HEK293T (cell line): ENCODE results near the gene UGGT2.

ENCODE experiments used
- CTCF ChIA-PET: fragments of 350-600 bp; formaldehyde crosslinking; extraction: SDS; loops from one replicate; lab custom pipeline; 2021; ENCODE audit warnings: antibody characterized with exemption, inconsistent platforms; lab: Yijun Ruan, JAX
- POLR2A ChIA-PET: fragments of 350-600 bp; formaldehyde crosslinking; extraction: SDS; loops from one replicate; lab custom pipeline; 2020; ENCODE audit warnings: antibody characterized with exemption, inconsistent platforms; lab: Yijun Ruan, JAX
- DNase-seq: peaks from one replicate; pipeline ENCODE4 v3.0.0; 2012; ENCODE audit warnings: mixed read lengths; ENCODE audit errors: extremely low spot score
- ARNT ChIP-seq: fragments of 450-650 bp; IDR thresholded peaks from 2 replicates; pipeline ENCODE4 v1.6.1; 2017; ENCODE audit warnings: mild to moderate bottlenecking
- BHLHE40 ChIP-seq: fragments of 450-650 bp; IDR thresholded peaks from 2 replicates; pipeline ENCODE4 v1.6.1; 2016; ENCODE audit warnings: mild to moderate bottlenecking, moderate library complexity, borderline replicate concordance
- CTBP1 ChIP-seq: fragments of 450-650 bp; IDR thresholded peaks from 2 replicates; pipeline ENCODE4 v1.6.1; 2016; ENCODE audit warnings: borderline replicate concordance
- ELF4 ChIP-seq: fragments of 450-650 bp; IDR thresholded peaks from 2 replicates; pipeline ENCODE4 v1.6.1; 2017; ENCODE audit warnings: antibody characterized with exemption
- FOXA1 ChIP-seq: fragments of 450-650 bp; IDR thresholded peaks from 2 replicates; pipeline ENCODE4 v1.6.1; 2016; ENCODE audit warnings: mild to moderate bottlenecking
- FOXK2 ChIP-seq: fragments of 450-650 bp; IDR thresholded peaks from 2 replicates; pipeline ENCODE4 v1.6.1; 2016; ENCODE audit warnings: mild to moderate bottlenecking
- FOXM1 ChIP-seq: fragments of 450-650 bp; IDR thresholded peaks from 2 replicates; pipeline ENCODE4 v1.6.1; 2017; ENCODE audit warnings: mild to moderate bottlenecking, borderline replicate concordance
- HDGF ChIP-seq: fragments of 450-650 bp; IDR thresholded peaks from 2 replicates; pipeline ENCODE4 v1.6.1; 2017; ENCODE audit warnings: antibody characterized with exemption, borderline replicate concordance
- L3MBTL2 ChIP-seq: fragments of 450-650 bp; conservative IDR thresholded peaks from 2 replicates; pipeline ENCODE4 v1.6.1; 2016; ENCODE audit warnings: mild to moderate bottlenecking
- LEF1 ChIP-seq: fragments of 450-650 bp; IDR thresholded peaks from 2 replicates; pipeline ENCODE4 v1.6.1; 2017; ENCODE audit warnings: mild to moderate bottlenecking, borderline replicate concordance
- NFRKB ChIP-seq: fragments of 450-650 bp; IDR thresholded peaks from 2 replicates; pipeline ENCODE4 v1.6.1; 2016; ENCODE audit warnings: mild to moderate bottlenecking, moderate library complexity
- PKNOX1 ChIP-seq: fragments of 450-650 bp; IDR thresholded peaks from 2 replicates; pipeline ENCODE4 v1.6.1; 2016
- SP1 ChIP-seq: fragments of 450-650 bp; IDR thresholded peaks from 2 replicates; pipeline ENCODE4 v1.6.1; 2017
- SUZ12 ChIP-seq: fragments of 450-650 bp; IDR thresholded peaks from 2 replicates; pipeline ENCODE4 v1.6.1; 2016; ENCODE audit warnings: mild to moderate bottlenecking
- TARDBP ChIP-seq: fragments of 450-650 bp; IDR thresholded peaks from 2 replicates; pipeline ENCODE4 v1.6.1; 2016
- ZNF384 ChIP-seq: fragments of 450-650 bp; IDR thresholded peaks from 2 replicates; pipeline ENCODE4 v1.6.1; 2016

UGGT2 gene

GRCh38 chr13:96081888-96082287 is 28.7 kb upstream of the UGGT2 start:
- ChIA-PET CTCF (no interaction called here), POLR2A (interaction anchor here (1.6 kb wide), 1 partner anchor 28 kb away, joined by 6 read pairs; the partner anchor contains the start of gene UGGT2)
- TF ChIP-seq SP1: no peak
- TF ChIP-seq NFRKB: no peak
- TF ChIP-seq FOXM1: no peak
- no peak for TF ChIP-seq ZNF384
- no peak for TF ChIP-seq ELF4
- no peak for TF ChIP-seq FOXA1
- no peak for TF ChIP-seq HDGF
- no peak for TF ChIP-seq SUZ12
- TF ChIP-seq ARNT: no peak
- no peak for TF ChIP-seq BHLHE40
- TF ChIP-seq LEF1: no peak
- no peak for TF ChIP-seq CTBP1
- TF ChIP-seq TARDBP: no peak
- TF ChIP-seq PKNOX1: no peak
- no peak for TF ChIP-seq L3MBTL2
- TF ChIP-seq FOXK2: no peak
- no peak for DNase-seq

- CTCF ChIA-PET: no interaction called here
- DNase-seq: no peak
- TF ChIP-seq ZNF384: no peak
- no peak for TF ChIP-seq HDGF
- TF ChIP-seq ELF4: no peak
- TF ChIP-seq LEF1: no peak
- no peak for TF ChIP-seq TARDBP
- no peak for TF ChIP-seq FOXK2
- no peak for TF ChIP-seq FOXA1
- no peak for TF ChIP-seq CTBP1
- TF ChIP-seq NFRKB: no peak
- no peak for TF ChIP-seq PKNOX1
- no peak for TF ChIP-seq FOXM1
- TF ChIP-seq L3MBTL2: no peak
- POLR2A ChIA-PET: interaction anchor here (0.7 kb wide), 1 partner anchor 9 kb away, joined by 3 read pairs; no protein-coding TSS in a partner anchor
Measured at GRCh38 chr13:96080676-96081075, 27.5 kb upstream of the UGGT2 start.

- TF ChIP-seq FOXK2 (no peak), HDGF (no peak), LEF1 (no peak), L3MBTL2 (no peak), NFRKB (no peak), FOXM1 (no peak), ELF4 (no peak), SUZ12 (no peak), ARNT (no peak), PKNOX1 (no peak), SP1 (no peak), ZNF384 (no peak), TARDBP (no peak), CTBP1 (no peak), BHLHE40 (no peak), FOXA1 (no peak)
- ChIA-PET POLR2A (no interaction called here), CTCF (no interaction called here)
- peak; percentile 13 for DNase-seq
Measured at GRCh38 chr13:96075953-96076543, 22.8 kb upstream of the UGGT2 start.

- ChIA-PET POLR2A (interaction anchor here (1.9 kb wide), 1 partner anchor 19 kb away, joined by 6 read pairs; the partner anchor contains the start of gene UGGT2), CTCF (interaction anchor here (0.6 kb wide), 1 partner anchor 613 kb away, joined by 4 read pairs; no protein-coding TSS in a partner anchor)
- TF ChIP-seq L3MBTL2 (no peak), LEF1 (no peak), ZNF384 (no peak), BHLHE40 (no peak), ARNT (no peak), NFRKB (no peak), FOXK2 (no peak), CTBP1 (no peak), ELF4 (no peak), FOXA1 (no peak)
- no peak for DNase-seq
Measured at GRCh38 chr13:96072392-96072791, 19.2 kb upstream of the UGGT2 start.

- DNase-seq: no peak
Measured at GRCh38 chr13:96071504-96071903, 18.3 kb upstream of the UGGT2 start.

More at GRCh38 chr13:96071504-96071903, 18.3 kb upstream of the UGGT2 start:
- TF ChIP-seq FOXM1: no peak
- TF ChIP-seq SUZ12: no peak
- TF ChIP-seq CTBP1: no peak
- TF ChIP-seq ZNF384: no peak
- TF ChIP-seq BHLHE40: no peak
- no peak for TF ChIP-seq LEF1
- no peak for TF ChIP-seq NFRKB
- no peak for TF ChIP-seq HDGF
- TF ChIP-seq SP1: no peak
- TF ChIP-seq L3MBTL2: no peak
- TF ChIP-seq FOXK2: no peak
- TF ChIP-seq PKNOX1: no peak
- no peak for TF ChIP-seq TARDBP
- TF ChIP-seq ELF4: no peak
- TF ChIP-seq FOXA1: no peak
- TF ChIP-seq ARNT: no peak
- CTCF ChIA-PET: no interaction called here
- POLR2A ChIA-PET: interaction anchor here (1.1 kb wide), 1 partner anchor 18 kb away, joined by 3 read pairs; the partner anchor contains the start of gene UGGT2
